K562 (cell line): ENCODE data around the gene MIP. TPM values are rescaled to one million over a fixed set of nuclear protein-coding genes. Genes with fewer than 3 reads are reported as not detected.

Experiments used
- ATAC-seq: fragments of 200-7000 bp; cut with Tn5 transposase; 3 replicates; pipeline ENCODE4 v1.9.1; 2020; ENCODE audit warnings: moderate library complexity
- Bru-seq: library from RNA; stranded (reverse); fragments of 400-500 nt; gene quantifications from one replicate; lab custom pipeline; 2021; lab: Mats Ljungman, UMichigan
- BruChase-seq, 2 experiments: library from RNA; stranded (reverse); fragments of 400-500 nt; gene quantifications; one replicate each; lab custom pipeline; 2021; lab: Mats Ljungman, UMichigan
- BruUV-seq: library from RNA; stranded (reverse); fragments of 400-500 nt; replicated peaks from 2 replicates; lab custom pipeline; 2021; lab: Mats Ljungman, UMichigan
- CTCF ChIA-PET: fragments of 300-600 bp; formaldehyde crosslinking; extraction: SDS; loops from one replicate; lab custom pipeline; 2021; ENCODE audit warnings: low intra/inter-chr PET ratio; lab: Yijun Ruan, JAX
- POLR2A ChIA-PET: fragments of 300-600, 350-650 bp; sonication (Branson Sonifier 250); formaldehyde crosslinking; extraction: SDS; loops from one replicate; lab custom pipeline; 2021; ENCODE audit warnings: antibody characterized with exemption, inconsistent platforms; lab: Yijun Ruan, JAX
- DNase-seq, 4 experiments: peaks; one replicate each; pipeline versions ENCODE4 v3.0.0 to v3.0.0-alpha.2; 2011 to 2018; ENCODE audit warnings: low spot score in 3 of 4, mixed read lengths in 3 of 4; ENCODE audit errors: extremely low read depth in 1 of 4
- FAIRE-seq: peaks from 2 replicates; lab custom pipeline; 2011; peaks lifted over from hg19 to GRCh38; lab: Jason Lieb, UNC
- H2AFZ ChIP-seq: 2 replicates; pipeline ENCODE4 v1.6.0; 2011; ENCODE audit warnings: low read depth, low read length, control low read depth, inconsistent platforms
- H3K27ac ChIP-seq: fragments of 200-600 bp; 3 replicates; pipeline ENCODE4 v1.8.0; 2011; ENCODE audit warnings: low read depth, mild to moderate bottlenecking, control low read depth, inconsistent platforms, low read length, moderate library complexity, mixed read lengths; ENCODE audit errors: extremely low read depth
- H3K27me3 ChIP-seq, 2 experiments: fragments of 300-600 bp in 1 of 2; 2 replicates in 1 of 2; 3 replicates in 1 of 2; pipeline versions ENCODE4 v1.6.0 to v1.8.0; 2011; ENCODE audit warnings: inconsistent platforms in 2 of 2, low read length in 2 of 2, mild to moderate bottlenecking in 1 of 2, mixed read lengths in 1 of 2, moderate library complexity in 1 of 2; ENCODE audit not compliant: control insufficient read depth in 2 of 2, insufficient read depth in 2 of 2
- H3K36me3 ChIP-seq: fragments of 300-600 bp; 3 replicates; pipeline ENCODE4 v1.8.0; 2011; ENCODE audit warnings: mild to moderate bottlenecking, low read length, inconsistent platforms; ENCODE audit not compliant: control insufficient read depth, insufficient read depth
- H3K4me1 ChIP-seq, 2 experiments: fragments of 200-600 bp in 1 of 2; replicated peaks in 1 of 2; 2 replicates in 1 of 2; 3 replicates in 1 of 2; pipeline versions ENCODE4 v1.5.1 to v1.8.0; 2011; ENCODE audit warnings: inconsistent platforms in 2 of 2, low read length in 2 of 2, mild to moderate bottlenecking in 1 of 2, mixed read lengths in 1 of 2, moderate library complexity in 1 of 2; ENCODE audit not compliant: control insufficient read depth in 2 of 2, insufficient read depth in 2 of 2
- H3K4me2 ChIP-seq: 2 replicates; pipeline ENCODE4 v1.6.1; 2011; ENCODE audit warnings: low read length, control low read depth, inconsistent platforms, mixed read lengths; ENCODE audit not compliant: insufficient read depth
- H3K4me3 ChIP-seq: fragments of 200-600 bp; sonication (generic), shearing (Covaris generic); 2 replicates; pipeline ENCODE4 v1.5.1; 2016; ENCODE audit warnings: control low read depth, inconsistent platforms
- H3K79me2 ChIP-seq: fragments of 200-600 bp; 3 replicates; pipeline ENCODE4 v1.8.0; 2011; ENCODE audit warnings: low read length, inconsistent platforms; ENCODE audit not compliant: control insufficient read depth, insufficient read depth
- H3K9ac ChIP-seq, 2 experiments: 2 replicates each; pipeline versions ENCODE4 v1.6.0 to v1.6.1; 2011; ENCODE audit warnings: low read depth in 2 of 2, low read length in 2 of 2, control low read depth in 1 of 2, inconsistent platforms in 1 of 2, mild to moderate bottlenecking in 1 of 2, mixed read lengths in 1 of 2; ENCODE audit not compliant: insufficient read depth in 1 of 2
- H3K9me1 ChIP-seq: one replicate; pipeline ENCODE4 v1.6.0; 2011; ENCODE audit warnings: inconsistent platforms, mild to moderate bottlenecking, low read length, moderate library complexity; ENCODE audit not compliant: control insufficient read depth, insufficient read depth
- H3K9me3 ChIP-seq: replicated peaks from 2 replicates; pipeline ENCODE4 v1.5.1; 2011; ENCODE audit warnings: low read depth, low read length, inconsistent platforms; ENCODE audit not compliant: control insufficient read depth, insufficient read depth
- H4K20me1 ChIP-seq: replicated peaks from 2 replicates; pipeline ENCODE4 v1.6.1; 2011; ENCODE audit warnings: low read length, inconsistent platforms, mixed read lengths; ENCODE audit not compliant: control insufficient read depth, insufficient read depth
- E2F6 ChIP-seq, 2 experiments: IDR thresholded peaks; 2 replicates each; pipeline ENCODE4 v1.6.1; 2011; ENCODE audit warnings: borderline replicate concordance in 1 of 2, control low read depth in 1 of 2, low read depth in 1 of 2, low read length in 1 of 2, mild to moderate bottlenecking in 1 of 2, mixed read lengths in 1 of 2, moderate library complexity in 1 of 2; ENCODE audit not compliant: insufficient read depth in 1 of 2, insufficient read length in 1 of 2, poor library complexity in 1 of 2, severe bottlenecking in 1 of 2; ENCODE audit errors: extremely low read depth in 1 of 2
- MXD1 ChIP-seq: fragments of 250-450 bp; sonication (Bioruptor Pico); IDR thresholded peaks from 2 replicates; pipeline ENCODE4 v1.8.0; 2021; ENCODE audit warnings: borderline replicate concordance, mild to moderate bottlenecking, moderate library complexity; ENCODE audit not compliant: poor library complexity, severe bottlenecking
- WGBS: fragments of 100-300 bp; shearing (Covaris generic); methylation state at CpG from one replicate; pipeline ENCODE4 v1.1.6; 2016; ENCODE audit warnings: low coverage, mixed read lengths; ENCODE audit not compliant: insufficient coverage; ENCODE audit errors: missing lambda C conversion rate; 5-methylcytosine and 5-hydroxymethylcytosine counted together
- in situ Hi-C: fragments of 300-500 bp; cut with MboI; formaldehyde crosslinking; loops from 4 replicates; pipeline ENCODE4 v1.15.0; 2018; ENCODE audit warnings: inconsistent platforms, mixed read lengths
- intact Hi-C: fragments of 100-400 bp; cut with micrococcal nuclease; formaldehyde crosslinking; loops from 2 replicates; pipeline ENCODE4 v1.14.2; 2022
- long read RNA-seq, 3 experiments: library from polyadenylated mRNA in 2 of 3; library from RNA in 1 of 3; unstranded in 2 of 3; stranded (forward) in 1 of 3; transcript quantifications; one replicate each; pipeline ENCODE4 v2.0.0, GENCODE V29; 2019 to 2022
- polyA minus RNA-seq, 3 experiments: library from RNA; depleted of rRNA, polyadenylated mRNA; stranded (reverse); fragments of >200 nt; gene quantifications; 2 replicates each; pipeline ENCODE4 v1.2.3, GENCODE V29; 2011
- polyA plus RNA-seq, 8 experiments: library from polyadenylated mRNA; depleted of rRNA in 4 of 8; stranded (reverse) in 5 of 8; unstranded in 3 of 8; fragments of >200 nt; fragmentation: Nextera tagmentation in 2 of 8; fragmentation: Illumina TruSeq in 1 of 8; extraction: Ambion mirVana in 2 of 8; extraction: Trizol in 1 of 8; gene quantifications; 2 replicates each; pipeline versions ENCODE4 v1.2.1 to v1.2.3, GENCODE V29; 2011 to 2014; ENCODE audit warnings: inconsistent platforms in 1 of 8, missing spikeins in 1 of 8
- total RNA-seq, 7 experiments: library from RNA; depleted of rRNA in 6 of 7; stranded (reverse); fragments of >200 nt in 6 of 7; fragmentation: Illumina TruSeq in 2 of 7; extraction: Trizol in 2 of 7; gene quantifications; 2 replicates each; pipeline versions ENCODE4 v1.2.1 to v1.2.3, GENCODE V29; 2011 to 2021; ENCODE audit warnings: low replicate concordance in 1 of 7

Gene MIP
- total RNA-seq (2011; cell fraction: chromatin; rRNA removed; ENCODE audit: low replicate concordance), result not detected in 2 replicates
- not detected in 2 replicates for total RNA-seq (2011; cell fraction: nucleolus; rRNA removed)
- total RNA-seq (2011; cell fraction: nucleoplasm; rRNA removed), result not detected in 2 replicates
- total RNA-seq (2014; rRNA removed) (0.36 TPM in 1 of 2 replicates, not detected in the other), total RNA-seq (2014; rRNA removed; fragmentation: Illumina TruSeq; extraction: Trizol) (not detected in 2 replicates), total RNA-seq (2015; rRNA removed; fragmentation: Illumina TruSeq; extraction: Trizol) (0.08 TPM in 1 of 2 replicates, not detected in the other), total RNA-seq (2021) (0.29 TPM in 1 of 2 replicates, not detected in the other), polyA plus RNA-seq (2011; rRNA removed) (0.08 TPM in 1 of 2 replicates, not detected in the other), polyA plus RNA-seq (2014; fragmentation: Illumina TruSeq; extraction: Trizol) (0.09 TPM in 1 of 2 replicates, not detected in the other), polyA plus RNA-seq (2014; fragmentation: Nextera tagmentation; extraction: Ambion mirVana) (under 1 TPM; 0.14 to 0.24 TPM), polyA plus RNA-seq (2014; rRNA removed) (not detected in 2 replicates), polyA minus RNA-seq (2011; rRNA and poly(A)+ RNA removed) (not detected in 2 replicates), Bru-seq, nascent RNA (not detected), BruChase-seq, experiment 1, labeled RNA remaining after a 2-hour chase (not detected), BruChase-seq, experiment 2, labeled RNA remaining after a 6-hour chase (not detected)
- polyA plus RNA-seq (2011; cell fraction: cytosol; rRNA removed), result not detected in 2 replicates
- not detected in 2 replicates for polyA plus RNA-seq (2011; cell fraction: nucleus; rRNA removed)
- 0.14 TPM in 1 of 2 replicates, not detected in the other for polyA plus RNA-seq (2012)
- not detected in 2 replicates for polyA minus RNA-seq (2011; cell fraction: cytosol; rRNA and poly(A)+ RNA removed)
- polyA minus RNA-seq (2011; cell fraction: nucleus; rRNA and poly(A)+ RNA removed), result not detected in 2 replicates
- long read RNA-seq, experiment 1, result 0 reads
- long read RNA-seq, experiment 2, result 0 reads
- long read RNA-seq, experiment 3, result 0 reads

- in situ Hi-C loops, result no loop called here
These were observed at the start of gene MIP for GRCh38 chr12:56454557-56454956. Gene MIP, minus strand, starts transcription at chr12:56454657. Its CDS starts 44 bp downstream, at chr12:56454613.

More at GRCh38 chr12:56454557-56454956, at the start of gene MIP:
- intact Hi-C loops, result no loop called here
- ChIA-PET POLR2A (interaction anchor here (0.7 to 1.5 kb wide), 4 partner anchors 9 to 1991 kb away, joined by 3 to 5 read pairs (median 4); no protein-coding TSS in a partner anchor), CTCF (no interaction called here)
- H3K27me3 ChIP-seq, result no peaks in the 10 kb centered on the region
- H3K27ac ChIP-seq, result no peak within 1 kb of the TSS
- ATAC-seq (no peak), FAIRE-seq (no peak), DNase-seq (no peak)
- H3K9me1 ChIP-seq, result no peaks in the 10 kb centered on the region
- no peaks in the 10 kb centered on the region for H3K36me3 ChIP-seq
- 55% methylated on average over 5 of the region's 5 CpGs for WGBS
- BruUV-seq, result no TSS peak
- H3K79me2 ChIP-seq, result no peaks in the 10 kb centered on the region
- H3K4me1 ChIP-seq, result peaks cover 6 to 11% of the 10 kb centered on the region in 2 experiments; a peak in 2 of 5 replicates
- no peaks in the 10 kb centered on the region for H4K20me1 ChIP-seq
- H3K9me3 ChIP-seq, result no peaks in the 10 kb centered on the region
- H3K4me3 ChIP-seq, result no peak within 1 kb of the TSS
- H2AFZ ChIP-seq, result peak within 1 kb of the TSS; percentile 61
- H3K4me2 ChIP-seq, result no peak within 1 kb of the TSS
- no peak for TF ChIP-seq MXD1 (CRISPR knock-in tag)
- peak in 1 of 2 experiments; percentile 36 for TF ChIP-seq E2F6 (IDR thresholded peaks at IDR 0.05; ENCODE audit: borderline replicate concordance in 1 of 2, extremely low read depth in 1 of 2, insufficient read depth in 1 of 2, insufficient read length in 1 of 2, low read depth in 1 of 2, low read length in 1 of 2, poor library complexity in 1 of 2, severe bottlenecking in 1 of 2)
- H3K9ac ChIP-seq, result peak within 1 kb of the TSS in 1 of 2 experiments; percentile 73; a peak in 2 of 4 replicates
